Activated naive CD8-positive, alpha-beta T cell (primary cell): ENCODE data around the gene TCL1A.
"Not testable (repeated sequence)": the region's sequence is repeated elsewhere in the genome, so short reads cannot be mapped to it uniquely, and the experiment has no call there.

Experiments used
- H3K27ac Mint-ChIP-seq: one replicate; pipeline ENCODE4 v1.8.0; 2021; ENCODE audit warnings: mixed read lengths
- H3K27me3 Mint-ChIP-seq: one replicate; pipeline ENCODE4 v1.8.0; 2021; ENCODE audit warnings: mixed read lengths
- H3K36me3 Mint-ChIP-seq: one replicate; pipeline ENCODE4 v1.8.0; 2021; ENCODE audit warnings: mixed read lengths
- H3K4me1 Mint-ChIP-seq: one replicate; pipeline ENCODE4 v1.8.0; 2021; ENCODE audit warnings: low read depth, mixed read lengths
- H3K4me3 Mint-ChIP-seq: one replicate; pipeline ENCODE4 v1.8.0; 2021; ENCODE audit warnings: mild to moderate bottlenecking, mixed read lengths
- H3K9me3 Mint-ChIP-seq: one replicate; pipeline ENCODE4 v1.8.0; 2021; ENCODE audit warnings: low read depth, mixed read lengths

The TCL1A gene

GRCh38 chr14:95668235-95668772, 45.6 kb downstream of the TCL1A start:
- Mint-ChIP-seq H3K27me3 (peaks cover 2% of the 10 kb centered on the region), H3K9me3 (no peaks in the 10 kb centered on the region), H3K4me3 (no peak overlapping the region), H3K36me3 (no peaks in the 10 kb centered on the region), H3K4me1 (no peaks in the 10 kb centered on the region), H3K27ac (no peak overlapping the region)

- H3K36me3 Mint-ChIP-seq = no peaks in the 10 kb centered on the region
- peaks cover 7% of the 10 kb centered on the region for H3K4me1 Mint-ChIP-seq
- H3K9me3 Mint-ChIP-seq = no peaks in the 10 kb centered on the region
- H3K27ac Mint-ChIP-seq = no peak overlapping the region
- no peak overlapping the region for H3K4me3 Mint-ChIP-seq
- H3K27me3 Mint-ChIP-seq = peaks cover 2% of the 10 kb centered on the region
Measured at GRCh38 chr14:95667249-95667693, 46.7 kb downstream of the TCL1A start.

GRCh38 chr14:95666450-95666849, 47.5 kb downstream of the TCL1A start:
- Mint-ChIP-seq H3K9me3 (no peaks in the 10 kb centered on the region), H3K27ac (no peak overlapping the region), H3K4me3 (no peak overlapping the region), H3K4me1 (peaks cover 7% of the 10 kb centered on the region), H3K27me3 (peaks cover 2% of the 10 kb centered on the region), H3K36me3 (no peaks in the 10 kb centered on the region)

- not testable (repeated sequence) for H3K27ac Mint-ChIP-seq, H3K27me3 Mint-ChIP-seq, H3K4me1 Mint-ChIP-seq, H3K9me3 Mint-ChIP-seq, H3K4me3 Mint-ChIP-seq, H3K36me3 Mint-ChIP-seq
Measured at GRCh38 chr14:95665530-95665929, 48.4 kb downstream of the TCL1A start.

GRCh38 chr14:95664546-95664945, 49.4 kb downstream of the TCL1A start:
- H3K27ac Mint-ChIP-seq = no peak overlapping the region
- no peaks in the 10 kb centered on the region for H3K9me3 Mint-ChIP-seq
- peaks cover 2% of the 10 kb centered on the region for H3K27me3 Mint-ChIP-seq
- H3K36me3 Mint-ChIP-seq = no peaks in the 10 kb centered on the region
- no peak overlapping the region for H3K4me3 Mint-ChIP-seq
- H3K4me1 Mint-ChIP-seq = peaks cover 7% of the 10 kb centered on the region

- H3K36me3 Mint-ChIP-seq = no peaks in the 10 kb centered on the region
- peaks cover 2% of the 10 kb centered on the region for H3K27me3 Mint-ChIP-seq
- H3K4me1 Mint-ChIP-seq = peaks cover 7% of the 10 kb centered on the region
- no peak overlapping the region for H3K27ac Mint-ChIP-seq
- no peak overlapping the region for H3K4me3 Mint-ChIP-seq
- no peaks in the 10 kb centered on the region for H3K9me3 Mint-ChIP-seq
Measured at GRCh38 chr14:95664066-95664465, 49.9 kb downstream of the TCL1A start.

- peak overlapping the region; percentile 56 for H3K4me3 Mint-ChIP-seq
- H3K27ac Mint-ChIP-seq = no peak overlapping the region
- H3K27me3 Mint-ChIP-seq = peaks cover 6% of the 10 kb centered on the region
- no peaks in the 10 kb centered on the region for H3K9me3 Mint-ChIP-seq
- no peaks in the 10 kb centered on the region for H3K36me3 Mint-ChIP-seq
- H3K4me1 Mint-ChIP-seq = peaks cover 7% of the 10 kb centered on the region
Measured at GRCh38 chr14:95663226-95663797, 50.6 kb downstream of the TCL1A start.

GRCh38 chr14:95662376-95663186, 51.3 kb downstream of the TCL1A start:
- Mint-ChIP-seq H3K27me3 (peaks cover 6% of the 10 kb centered on the region), H3K36me3 (no peaks in the 10 kb centered on the region), H3K4me1 (peaks cover 7% of the 10 kb centered on the region), H3K27ac (no peak overlapping the region), H3K4me3 (peak overlapping the region; percentile 56), H3K9me3 (no peaks in the 10 kb centered on the region)

GRCh38 chr14:95660651-95661515, 53.0 kb downstream of the TCL1A start:
- Mint-ChIP-seq H3K9me3 (no peaks in the 10 kb centered on the region), H3K36me3 (no peaks in the 10 kb centered on the region), H3K27me3 (peaks cover 6% of the 10 kb centered on the region), H3K4me3 (no peak overlapping the region), H3K27ac (no peak overlapping the region), H3K4me1 (peaks cover 7% of the 10 kb centered on the region)

- Mint-ChIP-seq H3K4me3 (no peak overlapping the region), H3K27me3 (peaks cover 6% of the 10 kb centered on the region), H3K9me3 (no peaks in the 10 kb centered on the region), H3K4me1 (peaks cover 7% of the 10 kb centered on the region), H3K36me3 (no peaks in the 10 kb centered on the region), H3K27ac (no peak overlapping the region)
Measured at GRCh38 chr14:95659990-95660385, 53.9 kb downstream of the TCL1A start.
